AG20443 (cell line): ENCODE measurements around the gene ATP6V0E2.

ENCODE experiments used
- DNase-seq: peaks from one replicate; pipeline ENCODE4 v3.0.0; 2012; ENCODE audit warnings: low spot score, mixed read lengths

ATP6V0E2 gene

DNA sequence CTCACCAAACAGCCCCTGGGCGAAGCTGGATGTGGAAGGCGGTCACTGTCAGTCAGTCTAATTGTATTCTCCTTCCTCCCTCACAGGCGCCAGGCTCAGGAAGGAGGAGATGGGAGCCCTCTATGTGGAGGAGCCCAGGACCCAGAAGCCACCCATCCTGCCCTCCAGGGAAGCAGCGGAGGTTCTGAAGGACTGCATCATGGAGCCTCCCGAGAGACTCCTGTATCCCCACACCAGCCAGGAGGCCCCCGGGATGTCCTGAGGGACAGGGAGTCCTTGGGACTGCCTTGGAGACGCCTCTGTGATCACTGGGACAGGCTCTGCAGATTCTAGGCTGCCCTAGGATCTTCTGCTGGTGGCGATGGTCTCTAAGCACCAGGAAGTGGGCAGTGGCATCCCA, 9.7 kb upstream of the ATP6V0E2 start:
- no peak for DNase-seq

DNA sequence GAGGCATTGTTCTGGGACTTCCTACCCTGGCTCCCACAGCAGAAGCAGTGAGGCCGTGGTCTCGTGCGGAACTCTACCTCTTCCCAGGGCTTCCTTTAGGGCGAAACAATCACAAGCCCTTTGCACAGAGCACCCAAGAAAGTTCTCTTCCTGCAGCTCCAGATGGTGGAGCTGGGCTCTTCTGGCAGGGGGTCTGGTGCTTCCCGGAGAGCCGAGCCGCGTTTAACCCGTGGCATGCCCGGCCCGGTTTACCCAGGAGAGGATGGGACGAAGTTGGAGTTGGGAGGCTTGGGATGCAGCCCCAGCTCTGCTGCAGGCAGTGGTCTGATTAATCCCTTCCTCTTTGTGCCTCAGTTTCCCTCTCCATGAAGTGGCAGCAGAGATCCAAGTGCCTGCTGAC, 9.0 kb upstream of the ATP6V0E2 start:
- no peak for DNase-seq

GRCh38 chr7:149865437-149865836, 8.3 kb upstream of the ATP6V0E2 start:
- DNase-seq = no peak

GRCh38 chr7:149866139-149866778, 7.5 kb upstream of the ATP6V0E2 start:
- no peak for DNase-seq

- no peak for DNase-seq
Measured at GRCh38 chr7:149866779-149867447, 6.9 kb upstream of the ATP6V0E2 start.

DNA sequence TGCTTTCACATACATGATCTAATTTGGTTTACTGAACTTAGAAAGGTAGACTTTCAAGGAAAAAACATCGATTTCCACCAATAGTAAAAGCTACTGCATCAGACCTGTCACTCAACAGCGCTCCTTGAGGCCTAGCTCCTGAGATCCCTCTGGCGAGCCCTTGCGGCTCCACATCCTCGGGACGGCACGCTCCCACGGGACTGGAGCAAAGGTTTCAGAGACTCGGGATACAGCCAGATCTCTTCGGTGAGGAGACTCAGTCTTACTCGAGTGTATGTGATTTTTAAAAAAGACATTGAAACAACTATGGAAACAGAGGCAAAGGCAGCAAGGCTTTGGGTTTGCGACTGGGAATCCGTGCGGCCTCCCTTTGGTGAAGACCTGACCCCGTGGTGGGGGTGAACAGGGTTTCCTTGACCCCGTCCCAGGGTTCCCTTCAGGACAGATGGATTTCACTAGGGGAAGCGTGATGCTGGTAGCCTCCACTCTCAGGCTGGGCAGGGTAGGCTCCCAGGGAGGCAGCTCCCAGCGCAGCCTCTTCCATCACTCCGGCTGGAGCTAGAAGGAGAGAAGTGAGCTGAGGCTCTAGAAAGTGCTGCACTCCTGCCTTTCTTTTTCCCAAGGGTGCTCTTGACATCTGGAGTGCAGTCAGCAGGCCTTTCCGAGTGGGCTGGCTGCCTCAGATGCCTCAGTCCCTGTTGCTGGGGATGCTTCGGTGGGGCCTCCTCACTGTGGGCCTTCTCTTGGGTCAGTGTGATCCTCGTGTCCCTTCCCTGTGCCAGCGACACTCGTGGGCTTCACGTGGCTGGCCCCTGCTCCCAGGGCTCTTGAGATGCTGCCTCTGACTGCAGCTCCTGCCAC, 5.8 kb upstream of the ATP6V0E2 start:
- DNase-seq = no peak

- DNase-seq = no peak
Measured at GRCh38 chr7:149868623-149869290, 5.0 kb upstream of the ATP6V0E2 start.

- DNase-seq = no peak
Measured at GRCh38 chr7:149869291-149869650, 4.5 kb upstream of the ATP6V0E2 start.

DNA sequence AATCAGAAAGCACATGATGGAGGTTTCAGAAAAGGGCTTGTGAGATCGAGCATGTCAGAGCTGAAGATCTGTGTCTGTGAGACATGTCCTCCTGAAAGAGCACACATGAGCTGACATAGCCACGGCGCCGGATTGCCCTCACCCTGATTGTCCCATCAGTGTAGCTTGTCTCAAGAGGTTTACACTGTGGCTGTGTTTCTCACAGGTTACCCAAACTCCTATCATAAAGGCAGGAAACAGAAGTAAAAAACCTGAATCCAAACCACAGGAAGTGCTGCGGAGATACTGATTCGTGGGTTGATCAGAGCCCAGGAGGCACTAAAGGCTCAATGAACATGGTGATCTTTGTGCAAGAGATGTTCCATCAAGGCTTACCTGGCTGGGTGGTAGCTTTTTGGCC, 3.9 kb upstream of the ATP6V0E2 start:
- DNase-seq = no peak

- no peak for DNase-seq
Measured at GRCh38 chr7:149870274-149870673, 3.5 kb upstream of the ATP6V0E2 start.

DNA sequence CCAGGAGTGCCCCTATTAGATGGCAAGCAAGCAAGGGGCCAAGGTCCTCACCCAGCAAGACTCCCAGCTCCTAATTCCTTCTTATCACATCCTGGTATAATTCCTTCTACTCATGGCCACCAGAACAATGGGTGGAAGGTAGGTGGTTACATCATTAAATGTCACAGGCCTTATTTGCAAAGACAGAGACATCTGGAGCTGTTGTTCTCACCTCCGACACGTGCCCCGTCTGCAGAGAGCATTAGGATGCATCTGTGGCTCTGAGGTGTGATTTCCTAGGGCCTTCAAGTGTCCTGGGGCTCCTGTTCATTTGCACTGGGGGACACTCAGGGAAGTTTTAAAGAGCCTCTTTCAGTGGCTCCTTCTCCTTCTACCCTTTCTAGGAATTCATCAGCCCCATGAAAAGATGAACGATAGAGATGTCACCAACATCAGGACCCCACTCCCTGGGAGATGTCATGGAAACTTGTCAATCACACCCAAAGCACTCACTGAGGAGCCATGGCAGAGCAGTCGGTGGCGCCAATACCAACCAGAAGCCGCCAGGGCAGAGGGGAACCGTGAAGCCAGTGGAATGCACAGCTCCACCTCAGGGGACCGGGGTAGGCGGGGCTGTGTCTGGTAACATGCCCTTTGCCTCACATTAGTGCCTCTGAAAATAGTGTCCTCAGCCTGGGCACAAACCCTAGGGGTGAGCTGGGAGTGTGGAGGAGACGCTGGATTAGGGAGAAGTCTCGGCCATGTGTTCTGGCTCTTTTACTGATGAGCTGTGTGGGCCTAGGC, 2.9 kb upstream of the ATP6V0E2 start:
- no peak for DNase-seq

GRCh38 chr7:149871576-149871975, 2.2 kb upstream of the ATP6V0E2 start:
- DNase-seq = no peak

DNA sequence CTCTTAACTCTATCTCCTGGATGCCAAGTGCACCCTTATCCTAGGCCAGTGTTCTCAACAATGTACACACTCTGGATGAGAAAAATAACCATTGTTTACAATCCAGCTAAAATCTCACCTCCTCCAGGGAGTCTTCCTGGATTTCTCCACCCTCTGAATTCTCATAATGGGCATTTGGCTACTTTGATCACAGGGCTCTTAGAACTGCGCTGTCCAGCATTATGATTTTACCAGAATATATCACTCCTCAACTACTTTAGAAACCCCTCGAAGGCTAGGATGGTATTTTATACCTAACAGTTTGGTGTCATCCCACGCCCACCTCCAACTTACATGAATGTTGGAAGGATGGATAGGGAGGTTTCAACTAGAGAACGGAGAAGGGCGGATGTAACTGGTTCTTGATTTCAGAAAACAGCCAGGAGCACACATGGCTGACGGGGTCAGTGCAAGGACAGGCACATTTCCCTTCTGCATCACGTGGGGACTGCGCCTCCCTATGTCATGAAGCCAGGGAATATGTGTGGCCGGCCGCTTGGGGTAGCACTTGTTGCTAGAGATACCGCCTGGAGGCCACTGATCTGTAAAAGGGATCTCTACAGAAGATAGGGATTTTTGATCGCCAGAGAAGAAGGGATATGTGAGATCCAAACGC, 1.2 kb upstream of the ATP6V0E2 start:
- peak; percentile 93 for DNase-seq

DNA sequence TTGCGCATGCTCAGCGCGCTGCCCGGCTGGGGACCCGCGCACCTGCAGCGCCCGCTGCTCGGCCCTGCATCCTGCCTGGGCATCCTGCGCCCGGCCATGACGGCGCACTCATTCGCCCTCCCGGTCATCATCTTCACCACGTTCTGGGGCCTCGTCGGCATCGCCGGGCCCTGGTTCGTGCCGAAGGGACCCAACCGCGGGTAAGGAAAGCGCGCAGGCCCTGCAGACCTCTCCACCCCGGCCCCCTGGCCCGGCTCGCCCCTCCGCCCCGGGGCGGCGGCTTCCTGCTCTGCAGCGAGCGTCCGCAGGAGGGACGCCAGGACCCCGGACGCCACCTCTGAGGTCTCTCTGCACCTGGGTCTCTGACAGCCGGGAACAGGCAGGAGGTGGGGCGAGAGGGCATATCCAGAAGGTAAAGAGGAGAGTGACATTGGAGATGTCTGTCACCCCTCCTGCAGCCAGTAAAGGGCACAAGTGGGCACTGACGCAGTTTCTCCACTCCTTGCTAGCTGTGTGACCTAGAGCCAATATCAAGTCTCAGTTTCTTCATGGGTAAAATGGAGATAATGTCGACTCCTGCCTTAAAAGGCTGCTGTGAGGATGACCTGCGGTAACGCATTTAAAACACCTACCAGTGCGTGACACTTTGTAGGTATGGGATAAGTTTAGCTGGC, 338 bp downstream of the ATP6V0E2 start:
- DNase-seq = no peak

- no peak for DNase-seq
Measured at GRCh38 chr7:149874644-149875028, 867 bp downstream of the ATP6V0E2 start.

- DNase-seq = no peak
Measured at GRCh38 chr7:149875396-149875795, 1.6 kb downstream of the ATP6V0E2 start.

GRCh38 chr7:149877890-149878522, 4.2 kb downstream of the ATP6V0E2 start:
- no peak for DNase-seq

DNA sequence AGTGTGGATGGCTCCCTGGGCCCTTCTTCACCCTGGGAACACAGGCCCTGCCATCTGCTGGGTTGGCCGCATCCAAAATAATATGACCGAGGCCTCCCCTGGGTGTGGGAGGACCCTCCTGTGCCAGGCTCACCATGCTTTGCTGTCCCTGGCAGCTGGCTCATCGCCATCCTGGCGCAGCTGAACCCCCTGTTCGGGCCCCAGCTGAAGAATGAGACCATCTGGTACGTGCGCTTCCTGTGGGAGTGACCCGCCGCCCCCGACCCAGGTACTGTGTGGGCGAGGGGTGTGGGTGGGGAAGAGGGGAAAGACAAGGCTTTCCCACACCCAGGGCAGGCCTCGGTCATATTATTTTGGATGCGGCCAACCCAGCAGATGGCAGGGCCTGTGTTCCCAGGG, 4.8 kb downstream of the ATP6V0E2 start:
- no peak for DNase-seq

DNA sequence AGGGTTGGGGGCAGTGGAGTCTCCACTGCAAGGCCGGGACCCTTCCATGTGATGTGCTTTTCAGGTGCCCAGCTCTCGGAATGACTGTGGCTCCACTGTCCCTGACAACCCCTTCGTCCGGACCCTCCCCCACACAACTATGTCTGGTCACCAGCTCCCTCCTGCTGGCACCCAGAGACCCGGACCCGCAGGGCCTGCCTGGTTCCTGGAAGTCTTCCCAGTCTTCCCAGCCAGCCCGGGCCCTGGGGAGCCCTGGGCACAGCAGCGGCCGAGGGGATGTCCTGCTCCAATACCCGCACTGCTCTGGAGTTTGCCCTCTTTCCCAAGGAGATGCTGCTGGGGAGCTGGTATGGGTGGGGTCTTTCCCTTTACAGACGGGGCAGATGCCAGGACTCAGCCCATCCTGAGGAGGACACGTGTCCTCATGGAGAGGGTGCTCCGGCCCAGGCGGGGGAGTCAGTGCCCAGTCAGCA, 5.5 kb downstream of the ATP6V0E2 start:
- DNase-seq = no peak
